ENCODE data around the gene DNAJA2. TPM values are rescaled to one million over a fixed set of nuclear protein-coding genes. Genes with fewer than 3 reads are reported as not detected.

DNAJA2 gene
- total and polyA plus RNA-seq, 12 donors = 34.7 to 96.8 (median 71.4) TPM

DNA sequence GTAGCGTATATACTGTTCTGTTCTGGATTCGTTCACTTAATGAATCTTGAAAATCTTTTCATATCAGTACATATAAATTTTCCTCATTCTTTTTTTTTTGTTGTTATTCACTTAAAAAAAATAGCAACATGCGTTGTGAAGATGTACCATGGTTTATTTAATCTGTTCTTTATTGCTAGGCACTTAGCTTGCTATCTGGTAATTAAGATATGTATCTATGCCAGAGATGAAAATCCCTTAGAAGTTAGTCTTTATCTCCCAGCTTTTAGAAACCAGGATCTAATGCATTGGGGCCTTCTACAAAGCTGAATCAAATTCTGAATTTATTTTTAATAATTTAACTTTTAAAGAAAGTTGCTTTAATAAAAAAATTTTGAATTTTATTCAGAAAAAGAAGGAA is 13.0 kb upstream of the DNAJA2 start:
- Histone ChIP-seq H3K36me3 (replicated peaks in 1 of 2) (no peaks in the 10 kb centered on the region), H3K27me3 (no peaks in the 10 kb centered on the region), H3K4me3 (no peak overlapping the region), H3K27ac (peak overlapping the region in 1 of 5 donors; percentile 10), H3K4me1 (replicated peaks in 1 of 2) (peaks cover 0 to 9% of the 10 kb centered on the region in 2 donors), H3K9me3 (replicated peaks in 1 of 3) (no peaks in the 10 kb centered on the region)
- WGBS, 4 donors = 79 to 91% (median 86%) methylated on average over 3 of the region's 3 CpGs
- TF ChIP-seq, protein P1, sequence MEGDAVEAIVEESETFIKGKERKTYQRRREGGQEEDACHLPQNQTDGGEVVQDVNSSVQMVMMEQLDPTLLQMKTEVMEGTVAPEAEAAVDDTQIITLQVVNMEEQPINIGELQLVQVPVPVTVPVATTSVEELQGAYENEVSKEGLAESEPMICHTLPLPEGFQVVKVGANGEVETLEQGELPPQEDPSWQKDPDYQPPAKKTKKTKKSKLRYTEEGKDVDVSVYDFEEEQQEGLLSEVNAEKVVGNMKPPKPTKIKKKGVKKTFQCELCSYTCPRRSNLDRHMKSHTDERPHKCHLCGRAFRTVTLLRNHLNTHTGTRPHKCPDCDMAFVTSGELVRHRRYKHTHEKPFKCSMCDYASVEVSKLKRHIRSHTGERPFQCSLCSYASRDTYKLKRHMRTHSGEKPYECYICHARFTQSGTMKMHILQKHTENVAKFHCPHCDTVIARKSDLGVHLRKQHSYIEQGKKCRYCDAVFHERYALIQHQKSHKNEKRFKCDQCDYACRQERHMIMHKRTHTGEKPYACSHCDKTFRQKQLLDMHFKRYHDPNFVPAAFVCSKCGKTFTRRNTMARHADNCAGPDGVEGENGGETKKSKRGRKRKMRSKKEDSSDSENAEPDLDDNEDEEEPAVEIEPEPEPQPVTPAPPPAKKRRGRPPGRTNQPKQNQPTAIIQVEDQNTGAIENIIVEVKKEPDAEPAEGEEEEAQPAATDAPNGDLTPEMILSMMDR (IDR thresholded peaks at IDR 0.05) = no peak
- no peak for TF ChIP-seq POLR2A (IDR thresholded peaks at IDR 0.05)
- no peak for DNase-seq
- intact Hi-C loops (cut with DNase I) = no loop called here

DNA sequence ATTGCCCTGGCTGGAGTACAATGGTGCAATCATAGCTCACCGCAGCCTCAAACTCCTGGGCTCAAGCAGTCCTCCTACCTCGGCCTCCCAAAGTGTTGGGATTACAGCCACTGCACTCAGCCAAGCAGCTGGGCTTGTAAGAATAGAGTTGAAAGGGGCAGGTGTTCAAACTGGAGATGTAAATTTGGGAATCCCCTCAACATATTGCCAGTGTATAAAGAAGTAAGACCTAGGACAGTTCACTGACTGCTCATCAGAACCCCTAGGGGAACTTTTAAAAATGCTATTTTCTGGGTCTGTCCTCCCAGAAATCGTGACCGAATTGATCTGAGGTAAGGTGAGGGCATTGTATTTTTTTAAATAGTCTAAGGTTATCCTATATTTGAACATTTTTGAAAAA is 8.9 kb upstream of the DNAJA2 start:
- no peak overlapping the region for H3K4me3 ChIP-seq
- TF ChIP-seq, protein P1 (IDR thresholded peaks at IDR 0.05) = no peak
- TF ChIP-seq POLR2A (IDR thresholded peaks at IDR 0.05) = no peak
- intact Hi-C loops (cut with DNase I) = no loop called here
- no peaks in the 10 kb centered on the region for H3K27me3 ChIP-seq
- no peaks in the 10 kb centered on the region for H3K9me3 ChIP-seq (replicated peaks in 1 of 3)
- no peaks in the 10 kb centered on the region for H3K36me3 ChIP-seq (replicated peaks in 1 of 2)
- H3K27ac ChIP-seq = no peak overlapping the region
- H3K4me1 ChIP-seq (replicated peaks in 1 of 2) = peaks cover 0 to 8% of the 10 kb centered on the region in 2 donors
- WGBS, 4 donors = 92 to 97% (median 93%) methylated on average over 4 of the region's 4 CpGs
- no peak for DNase-seq

DNA sequence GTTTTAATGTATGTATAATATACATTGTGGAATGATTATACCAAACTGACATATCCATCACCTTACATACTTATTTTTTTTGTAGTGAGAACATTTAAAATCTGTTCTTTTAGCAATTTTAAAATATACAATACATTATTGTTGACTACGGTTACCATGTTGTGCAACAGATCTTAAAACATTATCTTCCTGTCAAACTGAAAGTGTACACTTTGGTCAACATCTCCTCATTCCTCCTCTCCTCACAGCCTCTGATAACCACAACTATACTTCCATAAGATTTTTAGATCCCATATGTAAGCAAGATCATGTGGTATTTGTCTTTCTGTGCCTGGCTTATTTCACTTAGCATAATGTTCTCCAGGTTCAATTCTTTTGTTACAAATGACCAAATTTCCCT is 7.5 kb upstream of the DNAJA2 start:
- Histone ChIP-seq H3K27ac (no peak overlapping the region), H3K9me3 (replicated peaks in 1 of 3) (no peaks in the 10 kb centered on the region), H3K27me3 (no peaks in the 10 kb centered on the region), H3K4me3 (no peak overlapping the region), H3K4me1 (replicated peaks in 1 of 2) (peaks cover 0 to 6% of the 10 kb centered on the region in 2 donors), H3K36me3 (replicated peaks in 1 of 2) (no peaks in the 10 kb centered on the region)
- WGBS, 4 donors = 75 to 93% (median 86%) methylated on average over 1 of the region's 1 CpG
- TF ChIP-seq POLR2A (IDR thresholded peaks at IDR 0.05) = no peak
- TF ChIP-seq, protein P1 (IDR thresholded peaks at IDR 0.05) = no peak
- intact Hi-C loops (cut with DNase I) = no loop called here
- DNase-seq = no peak

DNA sequence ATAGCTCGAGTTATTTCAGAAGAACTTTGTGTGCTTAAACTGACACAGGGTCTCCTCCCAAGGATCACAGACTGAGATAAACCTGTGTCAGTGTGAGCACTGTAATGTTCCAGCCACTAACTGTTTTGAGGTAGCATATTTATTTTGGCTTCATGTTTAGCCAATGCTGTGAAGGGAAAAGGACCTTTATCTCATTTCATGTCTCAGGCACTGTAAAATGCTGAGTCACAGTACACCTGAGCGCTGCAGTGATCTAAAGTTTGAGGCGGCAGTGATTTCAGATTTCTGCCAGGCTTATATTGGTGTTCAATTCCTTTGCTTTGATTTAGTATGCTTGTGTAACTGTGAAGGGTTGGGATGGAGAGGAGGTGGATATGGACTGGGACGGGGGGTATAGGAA is 3.1 kb upstream of the DNAJA2 start:
- Histone ChIP-seq H3K4me1 (replicated peaks in 1 of 2) (peaks cover 16 to 23% of the 10 kb centered on the region in 2 donors), H3K36me3 (replicated peaks in 1 of 2) (no peaks in the 10 kb centered on the region), H3K4me3 (no peak overlapping the region), H3K27me3 (no peaks in the 10 kb centered on the region), H3K27ac (no peak overlapping the region), H3K9me3 (replicated peaks in 1 of 3) (no peaks in the 10 kb centered on the region)
- no peak for TF ChIP-seq POLR2A (IDR thresholded peaks at IDR 0.05)
- intact Hi-C loops (cut with DNase I) = no loop called here
- 79 to 83% (median 80%) methylated on average over 4 of the region's 4 CpGs for WGBS, 4 donors
- DNase-seq = no peak

DNA sequence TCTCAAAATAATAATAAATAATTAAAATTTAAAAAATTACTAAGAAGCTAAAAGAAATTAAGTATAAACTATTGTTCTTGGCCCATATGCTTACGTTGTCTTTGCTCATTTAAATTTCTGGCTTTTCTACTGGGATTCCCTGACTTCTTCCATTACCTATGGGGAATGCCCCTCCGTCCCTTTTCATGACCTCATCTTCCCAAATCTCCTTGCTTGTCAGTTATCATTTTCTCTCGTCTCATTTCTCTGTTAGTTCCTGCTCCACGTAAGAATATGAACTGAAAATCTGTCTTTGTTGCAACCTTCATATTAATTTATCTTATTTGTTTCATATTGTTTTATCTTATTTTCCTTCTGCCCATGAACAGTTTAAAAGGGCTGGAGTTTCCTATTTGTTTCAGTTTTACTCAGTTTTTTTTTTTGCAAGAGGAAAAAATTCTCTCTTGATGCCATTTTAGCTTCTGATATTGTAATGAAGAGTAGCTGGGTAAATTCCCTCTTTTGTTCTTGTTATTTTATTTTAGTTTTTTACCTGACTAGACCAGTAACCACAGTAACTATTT is 2.5 kb upstream of the DNAJA2 start:
- Histone ChIP-seq H3K4me3 (no peak overlapping the region), H3K4me1 (replicated peaks in 1 of 2) (peaks cover 22 to 26% of the 10 kb centered on the region in 2 donors), H3K36me3 (replicated peaks in 1 of 2) (peaks cover 0 to 2% of the 10 kb centered on the region in 2 donors), H3K9me3 (replicated peaks in 1 of 3) (no peaks in the 10 kb centered on the region), H3K27ac (no peak overlapping the region), H3K27me3 (no peaks in the 10 kb centered on the region)
- 75 to 85% (median 82%) methylated on average over 4 of the region's 4 CpGs for WGBS, 4 donors
- intact Hi-C loops (cut with DNase I) = no loop called here
- TF ChIP-seq, protein P1 (IDR thresholded peaks at IDR 0.05) = no peak
- TF ChIP-seq POLR2A (IDR thresholded peaks at IDR 0.05) = no peak
- no peak for DNase-seq
